NCI-H446 treated with DMSO at 0.1 percent for 48 hours (cell line): Measurements from ENCODE around the gene SGK1.
"Not testable (repeated sequence)": the region's sequence is repeated elsewhere in the genome, so short reads cannot be mapped to it uniquely, and the experiment has no call there.

Experiments used
- DNase-seq: peaks from one replicate; lab custom pipeline; 2025; lab: John Stamatoyannopoulos, UW

Gene SGK1

GRCh38 chr6:134221250-134221649, 96.7 kb downstream of the SGK1 start:
- no peak for DNase-seq

DNA sequence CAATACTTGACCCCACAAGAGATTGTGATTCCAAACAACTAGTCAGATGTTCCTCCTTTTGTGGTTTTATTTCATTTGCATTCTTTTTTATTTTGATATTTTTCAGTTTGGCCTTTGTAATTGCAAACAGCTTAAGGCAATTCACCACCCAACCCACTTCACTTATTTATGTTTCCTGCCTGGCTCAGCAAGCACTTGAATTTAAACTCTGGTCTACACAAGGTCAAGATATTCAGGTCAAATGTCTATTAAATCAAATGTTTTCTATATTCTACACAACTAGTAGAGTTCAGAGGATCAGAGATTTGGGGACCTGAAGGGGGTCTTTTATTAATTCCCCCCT, 100.1 kb downstream of the SGK1 start:
- DNase-seq = no peak

DNA sequence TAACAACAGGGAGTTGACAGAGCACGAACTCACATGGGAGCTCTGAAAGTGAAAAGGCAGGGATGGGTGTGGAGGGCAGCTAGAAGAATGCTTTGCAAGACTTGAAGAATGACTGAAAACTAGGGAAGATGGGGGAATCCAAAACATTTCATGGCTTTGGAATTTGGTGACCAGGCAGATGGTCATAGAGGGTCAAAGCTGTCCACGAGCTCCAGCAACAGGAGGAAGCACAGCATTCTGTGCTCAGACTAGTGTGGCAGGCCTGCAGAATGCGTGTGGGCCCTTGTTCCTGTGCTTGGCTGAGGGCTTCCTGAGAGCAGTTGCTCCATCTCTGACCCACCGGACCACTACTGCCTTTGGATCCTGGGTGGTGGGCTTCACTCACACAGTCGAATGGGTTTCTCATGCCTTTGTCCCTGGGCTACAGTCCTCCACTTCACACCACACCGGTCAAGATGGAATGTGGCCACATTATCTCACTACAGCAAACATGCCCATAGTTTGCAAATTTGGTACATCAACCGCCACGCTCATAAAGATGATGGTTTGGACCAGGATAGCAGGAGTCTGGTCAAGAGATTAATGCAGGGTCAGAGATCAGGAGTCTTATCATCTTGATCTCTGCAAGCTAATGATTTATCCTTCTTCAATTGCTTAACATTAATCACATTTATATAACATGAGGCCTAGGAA, 100.7 kb downstream of the SGK1 start:
- no peak for DNase-seq

DNA sequence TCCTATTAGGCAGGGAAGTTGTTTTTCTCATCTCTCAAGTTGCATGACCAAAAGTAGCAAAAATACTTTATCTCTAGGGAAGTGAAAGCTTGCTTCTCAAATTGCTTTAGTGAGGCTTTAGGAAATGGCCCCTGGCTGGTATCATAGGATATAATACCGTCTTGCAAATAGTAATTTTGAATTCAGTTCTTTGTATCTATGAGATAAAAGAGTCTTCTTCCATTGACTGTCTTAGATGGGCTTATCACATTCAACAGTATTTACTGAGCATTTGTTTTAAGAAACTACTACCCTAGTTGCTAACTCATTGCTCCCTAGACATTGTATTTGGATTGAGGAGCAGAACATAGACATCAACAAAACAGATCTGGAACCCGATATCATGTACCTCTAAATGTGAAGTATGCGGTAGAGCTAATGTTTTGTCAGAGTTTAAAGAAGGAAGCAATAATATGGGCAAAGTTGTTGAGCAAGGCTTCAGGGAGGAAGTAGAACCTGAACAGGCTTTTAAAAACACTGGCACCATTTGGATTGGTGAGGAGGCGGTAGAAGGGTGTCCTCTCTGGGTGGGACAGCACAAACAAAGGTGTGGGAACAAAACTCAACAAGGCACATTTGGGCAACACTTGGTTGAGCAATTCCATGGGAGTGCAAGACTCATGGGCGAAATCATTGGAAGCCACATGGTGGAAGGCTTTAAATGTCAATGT, 101.5 kb downstream of the SGK1 start:
- no peak for DNase-seq

DNA sequence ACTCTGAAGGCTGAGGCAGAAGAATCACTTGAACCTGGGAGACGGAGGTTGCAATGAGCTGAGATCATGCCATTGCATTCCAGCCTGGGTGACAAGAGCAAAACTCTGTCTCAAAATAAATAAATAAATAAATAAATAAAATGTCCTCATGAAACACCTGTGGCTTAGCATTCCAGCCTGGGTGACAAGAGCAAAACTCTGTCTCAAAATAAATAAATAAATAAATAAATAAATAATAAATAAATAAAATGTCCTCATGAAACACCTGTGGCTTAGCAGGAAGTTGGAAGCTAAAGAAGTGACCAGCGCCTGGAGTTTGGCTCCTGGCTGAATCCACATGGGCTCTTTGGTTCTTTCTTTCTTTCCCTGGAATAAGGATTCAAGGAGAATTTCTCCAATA, 104.5 kb downstream of the SGK1 start:
- not testable (repeated sequence) for DNase-seq

- no peak for DNase-seq
Measured at GRCh38 chr6:134211297-134211696, 106.6 kb downstream of the SGK1 start.

- DNase-seq = no peak
Measured at GRCh38 chr6:134207421-134207820, 110.5 kb downstream of the SGK1 start.

- DNase-seq = no peak
Measured at GRCh38 chr6:134205366-134205765, 112.5 kb downstream of the SGK1 start.

DNA sequence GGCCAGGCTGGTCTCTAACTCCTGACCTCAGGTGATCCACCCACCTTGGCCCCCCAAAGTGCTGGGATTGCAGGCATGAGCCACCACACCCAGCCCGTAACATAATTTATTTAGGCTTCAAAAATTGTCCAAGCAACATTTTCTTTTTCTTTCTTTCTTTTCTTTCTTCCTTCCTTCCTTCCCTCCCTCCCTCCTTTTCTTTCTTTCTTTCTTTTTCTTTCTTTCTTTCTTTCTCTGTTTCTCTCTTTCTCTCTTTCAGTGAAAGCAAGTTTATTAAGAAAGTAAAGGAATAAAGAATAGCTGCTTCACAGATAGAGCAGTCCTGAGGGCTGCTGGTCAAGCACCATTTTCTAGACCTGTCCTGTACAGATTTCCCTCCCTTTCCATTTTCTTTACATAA, 113.2 kb downstream of the SGK1 start:
- not testable (repeated sequence) for DNase-seq

GRCh38 chr6:134204031-134204430, 113.9 kb downstream of the SGK1 start:
- DNase-seq = no peak

- DNase-seq = no peak
Measured at GRCh38 chr6:134201716-134202115, 116.2 kb downstream of the SGK1 start.

GRCh38 chr6:134199848-134200606, 117.9 kb downstream of the SGK1 start:
- DNase-seq = no peak

DNA sequence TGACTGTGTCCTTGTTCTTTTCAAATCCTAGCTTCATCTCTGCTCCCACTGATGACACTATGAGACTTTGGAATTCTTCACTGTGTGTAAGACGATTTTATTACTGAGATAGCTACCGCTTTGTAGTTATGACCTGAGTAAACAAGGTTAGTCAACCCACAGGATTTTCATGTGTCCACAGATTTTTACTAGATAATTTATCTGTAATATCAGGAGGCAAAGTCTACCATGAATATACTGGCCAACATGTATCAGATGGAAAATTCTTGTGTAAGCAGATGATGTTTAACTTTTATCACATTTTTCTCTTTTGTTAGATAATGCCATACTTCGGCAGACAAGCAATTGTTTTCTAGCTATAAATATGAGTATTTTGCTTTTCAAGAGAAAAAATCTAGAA, 119.8 kb downstream of the SGK1 start:
- DNase-seq = no peak

DNA sequence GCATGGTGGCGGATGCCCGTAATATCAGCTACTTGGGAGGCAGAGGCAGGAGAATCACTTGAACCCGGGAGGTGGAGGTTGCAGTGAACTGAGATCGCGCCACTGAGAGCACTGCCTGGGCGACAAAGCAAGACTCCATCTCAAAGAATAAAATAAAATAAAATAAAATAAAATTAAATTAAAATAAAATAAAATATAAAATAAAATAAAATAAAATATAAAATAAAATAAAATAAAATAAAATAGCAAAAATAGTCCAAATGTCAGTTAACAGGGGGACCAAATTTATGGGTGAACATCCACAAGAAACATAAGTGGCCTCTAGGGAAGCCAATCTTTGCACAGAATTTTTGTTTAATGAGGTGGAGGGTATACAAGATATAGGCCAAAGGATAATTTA, 120.2 kb downstream of the SGK1 start:
- DNase-seq = not testable (repeated sequence)

DNA sequence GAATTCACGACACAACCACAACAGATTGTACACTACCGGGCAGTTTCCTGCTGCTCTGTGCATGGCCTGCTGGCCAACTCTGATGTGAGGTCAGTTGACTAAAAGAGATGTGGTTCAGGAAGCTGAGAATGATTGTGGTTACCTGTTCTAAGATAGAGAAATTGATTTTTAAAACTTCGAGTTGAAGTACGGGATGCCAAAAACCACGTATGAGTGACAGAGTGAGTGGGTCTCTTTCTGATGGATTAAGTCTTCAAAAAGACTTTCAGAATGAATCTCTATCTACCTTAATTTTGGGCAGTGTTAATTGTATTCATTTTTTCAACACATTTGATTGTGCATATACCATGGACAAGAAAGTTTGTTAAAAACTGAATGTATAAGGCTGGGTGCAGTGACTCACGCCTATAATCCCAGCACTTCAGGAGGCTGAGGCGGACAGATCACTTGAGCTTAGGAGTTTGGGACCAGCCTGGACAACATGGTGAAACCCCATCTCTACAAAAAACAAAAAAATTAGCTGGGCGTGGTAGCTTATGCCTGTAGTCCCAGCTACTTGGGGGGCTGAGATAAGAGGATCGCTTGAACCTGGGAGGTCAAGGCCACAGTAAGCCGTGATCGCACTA, 121.2 kb downstream of the SGK1 start:
- DNase-seq = no peak

DNA sequence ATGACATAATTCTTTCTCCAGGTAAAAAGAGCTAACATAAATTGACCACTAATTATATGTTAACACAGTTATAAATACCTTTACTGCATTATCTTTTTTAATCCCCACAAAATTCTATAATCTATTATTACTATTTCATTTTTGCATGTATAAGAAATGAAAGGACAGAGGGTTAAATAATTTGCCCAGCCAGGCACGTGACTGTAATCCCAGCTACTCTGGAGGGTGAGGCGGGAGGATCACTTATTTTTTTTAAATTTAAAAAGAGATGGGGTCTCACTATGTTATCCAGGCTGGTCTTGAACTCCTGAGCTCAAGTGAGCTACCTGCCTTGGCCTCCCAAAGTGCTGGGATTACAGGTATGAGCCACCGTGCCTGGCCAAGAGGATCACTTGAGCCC, 121.9 kb downstream of the SGK1 start:
- DNase-seq = no peak

DNA sequence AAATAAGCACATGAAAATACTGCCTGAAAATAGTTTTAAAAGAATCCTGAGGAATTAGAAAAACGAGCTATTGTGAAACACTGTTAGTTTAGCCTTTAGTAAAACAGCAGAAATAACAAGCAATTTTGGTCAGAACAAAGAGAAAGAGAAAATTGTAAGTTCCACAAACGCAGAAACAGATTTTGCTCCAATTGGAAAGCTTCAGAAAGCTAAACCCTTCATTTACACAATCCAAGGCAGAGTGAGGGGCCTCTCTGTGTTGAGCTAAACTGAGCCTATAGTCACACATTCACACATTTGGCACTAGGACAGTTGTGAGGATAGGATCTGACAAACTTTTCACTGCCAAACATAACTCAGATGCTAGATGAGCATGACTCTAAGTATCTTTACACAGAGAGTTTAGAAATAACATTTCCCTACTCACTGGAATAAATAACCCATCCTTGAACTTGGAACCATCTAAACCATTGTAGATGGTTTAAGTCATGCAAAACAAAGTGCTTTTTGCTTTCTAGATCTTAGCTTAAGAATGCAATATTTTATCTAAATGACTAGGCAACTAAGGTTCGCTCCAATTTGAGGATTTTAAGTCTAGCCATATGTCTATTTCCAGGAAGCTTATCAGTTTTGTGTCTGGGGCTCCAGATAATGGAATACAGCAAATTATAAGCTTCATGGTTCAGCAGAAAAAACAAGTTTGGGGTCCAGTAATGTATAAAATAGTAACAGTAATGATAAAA, 122.6 kb downstream of the SGK1 start:
- no peak for DNase-seq

DNA sequence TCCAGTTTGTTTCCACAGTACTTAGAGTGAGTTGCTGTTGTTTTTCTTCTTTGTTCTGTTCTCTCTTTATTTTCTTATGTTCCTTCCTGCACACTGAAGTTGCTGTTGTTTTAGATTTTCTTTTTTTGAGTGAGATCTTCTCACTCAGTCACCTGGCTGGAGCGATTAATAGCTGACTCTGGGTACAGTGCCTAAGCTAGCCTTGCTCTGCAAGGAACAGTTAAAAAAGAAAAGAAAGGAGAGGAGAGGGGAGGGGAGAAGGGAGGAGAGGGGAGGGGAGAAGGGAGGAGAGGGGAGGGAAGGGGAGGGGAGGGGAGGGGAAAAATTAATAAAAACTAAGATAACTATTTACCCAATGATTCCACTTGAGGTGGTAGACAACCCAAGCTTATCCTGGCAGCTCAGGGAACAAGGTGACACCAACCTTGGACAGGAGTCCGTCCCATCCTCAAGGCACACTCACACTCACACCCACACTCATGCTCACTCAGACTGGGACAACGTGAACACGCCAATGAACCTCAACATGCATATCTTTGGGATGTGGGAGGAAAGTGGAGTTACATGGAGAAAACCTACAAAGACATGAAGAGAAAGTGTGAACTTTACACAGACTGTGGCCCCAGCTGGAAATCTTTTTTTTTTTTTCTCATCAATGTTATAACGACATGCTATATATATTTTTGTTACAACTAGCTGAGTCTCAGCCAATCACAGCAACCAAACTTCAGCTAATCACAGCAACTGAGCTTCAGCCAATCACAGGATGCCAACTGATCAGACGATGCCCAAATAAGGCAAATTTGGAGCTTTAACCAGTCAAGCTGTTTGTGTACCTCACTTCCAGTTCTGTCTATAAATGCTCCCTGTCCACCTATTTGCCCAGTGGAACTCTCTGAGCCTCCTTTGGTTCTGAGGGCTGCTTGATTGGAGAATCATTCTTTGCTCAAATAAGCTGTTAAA, 124.1 kb downstream of the SGK1 start:
- no peak for DNase-seq

- DNase-seq = not testable (repeated sequence)
Measured at GRCh38 chr6:134192609-134193008, 125.3 kb downstream of the SGK1 start.

DNA sequence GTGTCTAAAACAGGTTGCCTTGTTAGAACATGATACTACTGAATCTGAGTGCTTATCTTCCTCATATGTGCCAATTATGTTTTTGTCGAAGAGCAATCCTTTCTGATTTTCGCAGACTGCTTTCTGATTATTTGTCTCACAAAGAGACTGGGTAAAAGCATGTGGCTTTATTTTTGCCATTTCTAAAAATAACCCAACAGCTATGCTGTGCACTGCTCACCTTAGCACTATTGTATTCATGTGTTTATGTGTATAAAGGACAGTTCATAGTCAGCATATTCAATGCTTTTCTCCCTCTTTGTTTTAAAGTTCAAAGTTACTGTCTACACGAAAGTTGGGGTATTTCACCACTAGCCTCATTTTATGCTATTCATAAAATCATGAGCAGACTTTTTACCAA, 127.0 kb downstream of the SGK1 start:
- no peak for DNase-seq

DNA sequence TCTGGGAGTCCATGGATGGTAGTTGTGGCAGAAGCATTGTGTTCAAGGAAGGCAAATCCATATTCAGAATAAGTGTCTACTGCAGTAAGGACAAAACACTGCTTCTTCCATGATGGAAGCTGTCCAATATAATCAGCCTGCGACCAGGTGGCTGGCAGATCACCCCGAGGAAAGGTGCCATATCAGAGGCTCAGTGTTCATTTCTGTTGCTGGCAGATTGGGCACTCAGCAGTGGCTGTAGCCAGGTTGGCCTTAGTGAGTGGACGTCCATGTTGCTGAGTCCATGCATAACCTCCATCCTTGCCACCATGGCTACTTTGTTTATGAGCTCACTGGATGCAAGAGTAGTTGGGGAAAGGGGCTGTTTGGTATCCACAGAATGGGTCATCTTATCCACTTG, 130.2 kb downstream of the SGK1 start:
- DNase-seq = no peak
